Right hindlimb (tissue), 1 donor: Measurements from ENCODE around the gene ADAMTSL4.
A peak's percentile ranks its signal among the peaks of the same experiment; 100 is the strongest.

Source experiments
- DNase-seq: peaks from one replicate; pipeline ENCODE4 v3.0.0-alpha.2; 2018

ADAMTSL4 gene

GRCh38 chr1:150535511-150536287 is 13.5 kb upstream of the ADAMTSL4 start:
- no peak for DNase-seq

- DNase-seq = no peak
These were observed 12.1 kb upstream of the ADAMTSL4 start for GRCh38 chr1:150536836-150537731.

- no peak for DNase-seq
These were observed 11.2 kb upstream of the ADAMTSL4 start for GRCh38 chr1:150537732-150538684.

- DNase-seq = peak; percentile 72
These were observed 5.6 kb upstream of the ADAMTSL4 start for GRCh38 chr1:150543500-150544143.

GRCh38 chr1:150544204-150544603 is 5.0 kb upstream of the ADAMTSL4 start:
- no peak for DNase-seq

- no peak for DNase-seq
These were observed 3.6 kb upstream of the ADAMTSL4 start for GRCh38 chr1:150545486-150546032.

- no peak for DNase-seq
These were observed 2.8 kb upstream of the ADAMTSL4 start for GRCh38 chr1:150546294-150546937.

GRCh38 chr1:150548324-150548631 is 930 bp upstream of the ADAMTSL4 start:
- no peak for DNase-seq

GRCh38 chr1:150549496-150550221 is 451 bp downstream of the ADAMTSL4 start:
- DNase-seq = peak; percentile 54

- DNase-seq = peak; percentile 83
These were observed 1.2 kb downstream of the ADAMTSL4 start for GRCh38 chr1:150550222-150551050.

- no peak for DNase-seq
These were observed 2.0 kb downstream of the ADAMTSL4 start for GRCh38 chr1:150551051-150551783.

- no peak for DNase-seq
These were observed 2.5 kb downstream of the ADAMTSL4 start for GRCh38 chr1:150551784-150552127.

- peak; percentile 87 for DNase-seq
These were observed 3.1 kb downstream of the ADAMTSL4 start for GRCh38 chr1:150552128-150552910.

GRCh38 chr1:150552911-150553289 is 3.7 kb downstream of the ADAMTSL4 start:
- no peak for DNase-seq

GRCh38 chr1:150553392-150554085 is 4.3 kb downstream of the ADAMTSL4 start:
- DNase-seq = no peak

- no peak for DNase-seq
These were observed 4.9 kb downstream of the ADAMTSL4 start for GRCh38 chr1:150554086-150554452.

- DNase-seq = no peak
These were observed 6.2 kb downstream of the ADAMTSL4 start for GRCh38 chr1:150555198-150555970.
